KOPT-K1 (cell line): ENCODE data around the gene MIB1.

Source experiments
- H3K27ac ChIP-seq: fragments of 200-600 bp; sonication (generic); 2 replicates; pipeline ENCODE4 v1.5.1; 2016; ENCODE audit warnings: antibody characterized with exemption, mild to moderate bottlenecking, low read depth, low read length; ENCODE audit not compliant: poor library complexity, severe bottlenecking
- H3K36me3 ChIP-seq: fragments of 200-600 bp; sonication (generic); 2 replicates; pipeline ENCODE4 v1.5.1; 2017; ENCODE audit warnings: antibody characterized with exemption, mild to moderate bottlenecking, low read length, moderate library complexity; ENCODE audit not compliant: insufficient read depth
- H3K9me3 ChIP-seq: fragments of 200-600 bp; sonication (generic); 2 replicates; pipeline ENCODE4 v1.5.1; 2017; ENCODE audit warnings: antibody characterized with exemption, low read length, mild to moderate bottlenecking; ENCODE audit not compliant: insufficient read depth, poor library complexity, severe bottlenecking

The MIB1 gene

GRCh38 chr18:21820811-21821143 lies 80.2 kb downstream of the MIB1 start:
- Histone ChIP-seq H3K9me3 (no peaks in the 10 kb centered on the region), H3K27ac (no peak overlapping the region), H3K36me3 (peaks cover 42% of the 10 kb centered on the region)

- H3K27ac ChIP-seq = no peak overlapping the region
- peaks cover 14% of the 10 kb centered on the region for H3K36me3 ChIP-seq
- H3K9me3 ChIP-seq = no peaks in the 10 kb centered on the region
Observed at GRCh38 chr18:21823848-21824247, 83.3 kb downstream of the MIB1 start.

- no peaks in the 10 kb centered on the region for H3K9me3 ChIP-seq
- H3K36me3 ChIP-seq = no peaks in the 10 kb centered on the region; the same call in 1 of the 2 replicates
- H3K27ac ChIP-seq = no peak overlapping the region
Observed at GRCh38 chr18:21826196-21826595, 85.6 kb downstream of the MIB1 start.

DNA sequence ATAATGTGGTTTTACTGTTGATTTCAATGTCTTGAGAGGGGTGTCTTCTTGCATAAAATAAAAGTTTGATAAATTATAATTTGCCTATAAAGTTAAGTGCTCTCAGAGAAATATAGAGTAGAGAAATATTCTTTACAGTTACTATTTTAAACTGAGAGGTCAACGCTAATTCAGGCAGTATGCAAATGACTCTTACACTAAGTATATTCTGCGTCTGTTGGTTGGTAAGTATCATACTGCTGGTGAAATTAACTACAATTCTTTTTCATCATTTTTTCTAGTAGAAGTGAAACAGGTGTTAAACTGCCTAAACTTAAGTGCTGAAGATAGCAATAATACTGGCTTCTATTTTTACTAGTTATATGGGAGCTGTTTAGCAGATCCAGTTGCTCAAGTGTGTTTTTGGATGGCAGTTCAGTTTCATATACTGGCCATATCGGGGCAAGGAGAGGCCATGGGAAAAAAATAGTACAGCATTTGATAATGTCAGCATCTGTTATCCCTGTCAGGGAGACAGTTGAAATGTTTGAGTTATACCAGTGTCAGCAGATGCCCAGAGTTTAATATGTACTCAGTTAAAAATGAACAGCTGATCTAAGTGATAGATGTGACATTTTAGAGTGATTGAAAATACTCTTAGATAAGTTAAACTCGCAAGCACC lies 86.2 kb downstream of the MIB1 start:
- Histone ChIP-seq H3K36me3 (no peaks in the 10 kb centered on the region; the same call in 1 of the 2 replicates), H3K27ac (no peak overlapping the region), H3K9me3 (no peaks in the 10 kb centered on the region)

GRCh38 chr18:21830532-21830931 lies 89.9 kb downstream of the MIB1 start:
- Histone ChIP-seq H3K27ac (no peak overlapping the region), H3K9me3 (no peaks in the 10 kb centered on the region), H3K36me3 (no peaks in the 10 kb centered on the region)

GRCh38 chr18:21831413-21831831 lies 90.8 kb downstream of the MIB1 start:
- Histone ChIP-seq H3K36me3 (no peaks in the 10 kb centered on the region), H3K9me3 (no peaks in the 10 kb centered on the region), H3K27ac (no peak overlapping the region)

DNA sequence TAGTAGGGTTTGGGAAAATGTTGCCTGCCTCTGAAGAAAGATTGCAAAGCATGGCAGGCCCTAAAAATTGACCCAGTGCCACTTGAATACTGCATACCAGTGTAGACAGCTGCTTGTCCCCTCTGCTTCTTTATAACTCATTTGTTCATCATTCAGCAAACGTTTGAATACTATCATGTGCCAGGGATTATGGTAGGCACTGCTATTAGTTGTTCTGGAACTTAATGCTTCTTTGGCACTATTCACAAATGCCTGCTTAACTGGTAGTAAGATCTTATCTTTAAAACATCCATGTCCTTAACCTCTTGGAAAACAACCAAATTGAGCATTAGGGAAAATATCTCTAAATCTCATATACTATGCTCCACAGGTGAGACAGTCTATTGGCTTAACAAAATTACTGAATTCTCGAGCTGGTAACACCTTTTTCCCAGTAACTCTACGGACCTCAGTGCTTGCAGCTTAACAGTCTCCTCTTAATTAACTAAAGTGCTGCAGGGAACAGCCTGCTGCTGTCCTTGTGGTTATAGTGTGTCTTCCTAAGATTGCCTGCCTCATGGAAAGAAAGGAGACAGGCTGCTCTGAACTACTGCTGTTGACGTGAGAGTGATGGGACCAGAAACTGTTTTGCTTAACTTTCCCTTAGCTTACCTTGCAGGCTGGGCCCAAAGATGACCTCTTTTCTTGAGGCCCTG lies 93.2 kb downstream of the MIB1 start:
- Histone ChIP-seq H3K36me3 (peaks cover 6% of the 10 kb centered on the region), H3K27ac (no peak overlapping the region), H3K9me3 (no peaks in the 10 kb centered on the region)

DNA sequence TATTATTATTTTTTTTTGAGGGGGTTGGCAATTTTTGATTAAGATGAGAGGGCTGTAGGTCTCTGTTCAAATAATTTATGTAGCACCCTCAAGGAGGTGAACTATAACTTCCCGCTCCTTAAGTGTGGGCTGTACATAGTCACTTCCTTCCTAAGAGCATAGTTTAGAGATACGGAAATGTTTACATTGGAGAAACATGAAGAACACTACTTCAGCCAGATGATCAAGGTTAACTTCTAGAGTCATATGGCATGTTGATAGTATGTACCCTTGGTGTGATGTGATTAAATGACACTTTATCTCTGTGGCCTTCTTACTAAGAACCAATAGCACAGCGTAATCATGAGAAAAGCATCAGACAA lies 93.7 kb downstream of the MIB1 start:
- no peak overlapping the region for H3K27ac ChIP-seq
- no peaks in the 10 kb centered on the region for H3K9me3 ChIP-seq
- peaks cover 8% of the 10 kb centered on the region for H3K36me3 ChIP-seq

DNA sequence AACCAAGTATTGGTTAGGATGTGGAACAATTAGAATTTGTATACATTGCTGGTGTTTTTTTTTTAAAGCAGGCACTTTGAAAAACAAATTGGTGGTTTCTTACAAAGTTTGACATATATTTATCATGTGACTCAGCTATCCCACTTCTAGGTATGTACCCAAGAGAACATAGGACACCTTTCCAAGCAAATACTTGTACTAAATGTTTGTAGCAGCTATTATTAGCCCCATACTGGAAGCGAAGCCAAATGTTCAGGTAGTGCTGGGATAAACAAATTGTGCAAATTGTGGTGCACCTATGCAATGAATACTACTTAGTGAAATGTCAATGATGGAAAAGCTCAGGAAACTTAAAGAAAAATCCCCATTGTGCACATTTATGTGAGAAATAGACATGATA lies 101.0 kb downstream of the MIB1 start:
- Histone ChIP-seq H3K36me3 (peaks cover 53% of the 10 kb centered on the region), H3K9me3 (no peaks in the 10 kb centered on the region), H3K27ac (no peak overlapping the region)

GRCh38 chr18:21843341-21843740 lies 102.7 kb downstream of the MIB1 start:
- no peak overlapping the region for H3K27ac ChIP-seq
- no peaks in the 10 kb centered on the region for H3K9me3 ChIP-seq
- peaks cover 68% of the 10 kb centered on the region for H3K36me3 ChIP-seq

GRCh38 chr18:21851327-21851961 lies 110.9 kb downstream of the MIB1 start:
- Histone ChIP-seq H3K9me3 (no peaks in the 10 kb centered on the region), H3K27ac (no peak overlapping the region), H3K36me3 (peaks cover 39% of the 10 kb centered on the region)

DNA sequence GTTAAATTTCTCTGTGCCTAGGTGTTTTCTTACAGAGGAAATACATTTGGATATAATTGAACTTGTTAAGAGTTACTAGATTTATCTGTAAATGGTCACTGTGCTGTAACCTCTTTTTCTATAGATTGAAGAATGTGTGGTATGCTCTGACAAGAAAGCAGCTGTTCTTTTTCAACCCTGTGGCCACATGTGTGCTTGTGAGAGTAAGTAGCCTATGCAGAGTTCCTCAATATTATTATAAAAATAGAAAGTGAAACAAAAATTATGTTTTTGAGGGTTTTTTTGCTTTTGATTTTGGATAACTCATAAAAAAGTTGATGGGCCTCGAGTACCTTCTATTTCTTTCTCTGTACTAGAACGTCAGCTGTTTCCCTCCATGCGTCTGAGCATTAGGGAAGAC lies 112.4 kb downstream of the MIB1 start:
- Histone ChIP-seq H3K36me3 (peaks cover 38% of the 10 kb centered on the region), H3K9me3 (no peaks in the 10 kb centered on the region), H3K27ac (no peak overlapping the region)

GRCh38 chr18:21853775-21854552 lies 113.4 kb downstream of the MIB1 start:
- no peak overlapping the region for H3K27ac ChIP-seq
- no peaks in the 10 kb centered on the region for H3K9me3 ChIP-seq
- H3K36me3 ChIP-seq = peaks cover 34% of the 10 kb centered on the region

- Histone ChIP-seq H3K9me3 (no peaks in the 10 kb centered on the region), H3K36me3 (peaks cover 44% of the 10 kb centered on the region)
Observed at GRCh38 chr18:21855432-21855831, 114.8 kb downstream of the MIB1 start.

GRCh38 chr18:21857871-21858270 lies 117.3 kb downstream of the MIB1 start:
- Histone ChIP-seq H3K9me3 (no peaks in the 10 kb centered on the region), H3K36me3 (peaks cover 61% of the 10 kb centered on the region), H3K27ac (no peak overlapping the region)

More at GRCh38 chr18:21855432-21855831, 114.8 kb downstream of the MIB1 start:
- no peak overlapping the region for H3K27ac ChIP-seq
